SH-SY5Y (cell line): ENCODE measurements around the gene CDCA8.

Experiments
- GATA2 ChIP-seq: IDR thresholded peaks from 2 replicates; pipeline ENCODE4 v1.6.1; 2011; ENCODE audit warnings: mild to moderate bottlenecking, low read depth, low read length
- GATA3 ChIP-seq: IDR thresholded peaks from 2 replicates; pipeline ENCODE4 v1.6.1; 2011; ENCODE audit warnings: low read depth, mild to moderate bottlenecking, low read length, moderate library complexity

The CDCA8 gene

DNA sequence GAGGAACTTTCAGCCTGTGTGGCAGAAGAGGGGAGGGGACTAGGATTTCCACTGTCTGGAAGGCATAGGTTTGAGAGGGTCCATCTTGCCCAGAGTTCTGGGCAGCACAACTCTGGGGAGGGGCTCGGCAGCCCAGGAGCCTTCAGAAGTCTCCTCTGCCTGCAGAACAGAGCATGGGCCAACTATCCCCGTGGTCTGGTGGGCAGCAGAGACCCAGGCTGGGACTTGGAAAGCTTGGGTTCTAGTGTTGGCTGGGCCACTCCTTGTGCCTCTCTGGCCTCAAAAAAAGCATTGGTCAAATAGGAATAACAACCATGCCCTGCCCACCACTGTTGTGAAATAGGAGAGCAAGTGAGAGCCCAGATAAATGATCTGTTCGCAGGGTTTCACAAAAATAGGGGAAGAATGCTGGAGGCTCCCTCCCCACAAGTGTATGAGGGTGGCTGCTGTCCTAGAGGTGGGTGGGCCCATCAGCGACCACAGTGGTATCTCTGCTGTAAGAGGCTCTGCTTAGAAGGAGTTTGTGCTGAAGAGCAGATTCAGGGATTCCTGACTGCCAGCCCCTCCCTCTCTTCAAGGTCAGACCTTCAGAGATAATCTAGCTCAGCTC lies 63.7 kb downstream of the CDCA8 start:
- TF ChIP-seq GATA2 (no peak), GATA3 (no peak)
